Upper lobe of left lung (tissue), 4 donors: ENCODE results near the gene E2F7.

Source experiments
- POLR2A ChIP-seq, 4 donors: fragments of 450-650 bp; IDR thresholded peaks; one replicate each; pipeline ENCODE4 v1.5.1; 2016 to 2017; ENCODE audit warnings: antibody characterized with exemption in 4 of 4, mild to moderate bottlenecking in 2 of 4
- POLR2AphosphoS5 ChIP-seq, 2 donors: sonication (generic); formaldehyde crosslinking; IDR thresholded peaks; one replicate each; pipeline ENCODE4 v1.5.1; 2017; ENCODE audit warnings: antibody characterized with exemption in 2 of 2
- TF ChIP-seq, protein P1 (sequence below), 6 experiments: fragments of 450-650 bp in 4 of 6; fragments of 200-600 bp in 2 of 6; sonication (generic) in 2 of 6; IDR thresholded peaks; one replicate each; pipeline ENCODE4 v1.5.1; 2016 to 2019; ENCODE audit warnings: antibody characterized with exemption in 6 of 6

DNA sequence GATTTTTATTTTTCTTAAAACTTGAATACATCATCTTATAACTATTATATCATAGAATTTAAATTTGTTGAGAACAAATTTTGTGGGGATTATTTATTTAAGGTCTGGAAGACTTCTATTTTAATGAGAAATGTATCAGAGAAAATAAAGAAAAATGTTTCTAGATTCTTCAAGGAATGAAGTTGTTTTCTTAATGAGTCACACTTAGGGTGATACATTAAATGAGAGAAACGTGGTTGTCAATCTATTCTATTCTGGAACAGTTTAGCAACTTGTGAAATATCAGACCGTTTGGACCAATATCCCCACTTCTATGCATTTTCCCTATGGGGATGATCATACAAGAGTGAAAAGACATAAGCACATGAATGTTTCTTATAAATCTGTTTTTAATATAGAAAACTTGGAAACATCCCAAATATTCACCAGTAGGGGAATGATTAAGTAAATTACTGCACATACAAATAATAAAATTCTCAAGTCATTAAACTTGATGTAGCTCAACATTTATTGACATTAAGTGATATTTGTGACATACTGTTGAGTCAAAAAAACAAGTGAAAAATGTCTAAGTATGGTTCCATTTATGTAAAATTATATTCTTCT is 88.5 kb downstream of the E2F7 start:
- TF ChIP-seq POLR2A (IDR thresholded peaks at IDR 0.05) = no peak
- TF ChIP-seq, protein P1, sequence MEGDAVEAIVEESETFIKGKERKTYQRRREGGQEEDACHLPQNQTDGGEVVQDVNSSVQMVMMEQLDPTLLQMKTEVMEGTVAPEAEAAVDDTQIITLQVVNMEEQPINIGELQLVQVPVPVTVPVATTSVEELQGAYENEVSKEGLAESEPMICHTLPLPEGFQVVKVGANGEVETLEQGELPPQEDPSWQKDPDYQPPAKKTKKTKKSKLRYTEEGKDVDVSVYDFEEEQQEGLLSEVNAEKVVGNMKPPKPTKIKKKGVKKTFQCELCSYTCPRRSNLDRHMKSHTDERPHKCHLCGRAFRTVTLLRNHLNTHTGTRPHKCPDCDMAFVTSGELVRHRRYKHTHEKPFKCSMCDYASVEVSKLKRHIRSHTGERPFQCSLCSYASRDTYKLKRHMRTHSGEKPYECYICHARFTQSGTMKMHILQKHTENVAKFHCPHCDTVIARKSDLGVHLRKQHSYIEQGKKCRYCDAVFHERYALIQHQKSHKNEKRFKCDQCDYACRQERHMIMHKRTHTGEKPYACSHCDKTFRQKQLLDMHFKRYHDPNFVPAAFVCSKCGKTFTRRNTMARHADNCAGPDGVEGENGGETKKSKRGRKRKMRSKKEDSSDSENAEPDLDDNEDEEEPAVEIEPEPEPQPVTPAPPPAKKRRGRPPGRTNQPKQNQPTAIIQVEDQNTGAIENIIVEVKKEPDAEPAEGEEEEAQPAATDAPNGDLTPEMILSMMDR (IDR thresholded peaks at IDR 0.05) = no peak
- TF ChIP-seq POLR2AphosphoS5 (IDR thresholded peaks at IDR 0.05) = no peak
